ENCODE results near the gene MMS22L.

GRCh38 chr6:97095311-97095850, 187.6 kb downstream of the MMS22L start:
- TF ChIP-seq CTCF (IDR thresholded peaks at IDR 0.05) = no peak
- TF ChIP-seq POLR2A (IDR thresholded peaks at IDR 0.05) = no peak

Measured in heart left ventricle (tissue), 13 donors.